GM18519 (cell line): Measurements from ENCODE around the gene SMAD3.

ENCODE experiments used
- ATAC-seq: cut with Tn5 transposase; IDR thresholded peaks from one replicate; pipeline ENCODE4 v1.9.1; 2021; ENCODE audit warnings: mild to moderate bottlenecking, moderate library complexity; ENCODE audit not compliant: unreplicated experiment, low FRiP score

SMAD3 gene

GRCh38 chr15:67077641-67078215 lies 12.3 kb downstream of the SMAD3 start:
- no peak for ATAC-seq

- ATAC-seq = no peak
Measured at GRCh38 chr15:67079361-67079760, 14.0 kb downstream of the SMAD3 start.

GRCh38 chr15:67080118-67080899 lies 14.9 kb downstream of the SMAD3 start:
- ATAC-seq = no peak

- ATAC-seq = peak; percentile 36
Measured at GRCh38 chr15:67080900-67081431, 15.6 kb downstream of the SMAD3 start.

GRCh38 chr15:67082007-67082536 lies 16.7 kb downstream of the SMAD3 start:
- ATAC-seq = no peak

GRCh38 chr15:67083135-67083762 lies 17.8 kb downstream of the SMAD3 start:
- ATAC-seq = no peak

- ATAC-seq = no peak
Measured at GRCh38 chr15:67084561-67084960, 19.2 kb downstream of the SMAD3 start.

- no peak for ATAC-seq
Measured at GRCh38 chr15:67085237-67085817, 19.9 kb downstream of the SMAD3 start.

GRCh38 chr15:67085818-67086636 lies 20.6 kb downstream of the SMAD3 start:
- peak; percentile 38 for ATAC-seq

- no peak for ATAC-seq
Measured at GRCh38 chr15:67086637-67086914, 21.2 kb downstream of the SMAD3 start.

GRCh38 chr15:67087507-67088172 lies 22.2 kb downstream of the SMAD3 start:
- ATAC-seq = no peak

GRCh38 chr15:67089217-67090193 lies 24.1 kb downstream of the SMAD3 start:
- ATAC-seq = no peak

- no peak for ATAC-seq
Measured at GRCh38 chr15:67090297-67091070, 25.1 kb downstream of the SMAD3 start.

- ATAC-seq = peak; percentile 56
Measured at GRCh38 chr15:67091071-67091979, 25.9 kb downstream of the SMAD3 start.

- no peak for ATAC-seq
Measured at GRCh38 chr15:67091980-67092677, 26.7 kb downstream of the SMAD3 start.
